IPS DF 6.9 (cell line): Measurements from ENCODE around the gene TMEM233.

Experiments used
- DNase-seq: peaks from one replicate; pipeline ENCODE4 v3.0.0-alpha.2; 2013; ENCODE audit warnings: low read depth, low spot score
- H3K27ac ChIP-seq: one replicate; pipeline ENCODE4 v1.5.1; 2013; ENCODE audit warnings: low read length, control low read depth
- H3K27me3 ChIP-seq: 2 replicates; pipeline ENCODE4 v1.6.1; 2013; ENCODE audit warnings: mild to moderate bottlenecking, low read length; ENCODE audit not compliant: control insufficient read depth, insufficient read depth
- H3K36me3 ChIP-seq: 2 replicates; pipeline ENCODE4 v1.6.1; 2013; ENCODE audit warnings: low read length; ENCODE audit not compliant: control insufficient read depth, insufficient read depth
- H3K4me1 ChIP-seq: 2 replicates; pipeline ENCODE4 v1.6.1; 2013; ENCODE audit warnings: low read length; ENCODE audit not compliant: control insufficient read depth, insufficient read depth
- H3K4me3 ChIP-seq: 2 replicates; pipeline ENCODE4 v1.5.1; 2013; ENCODE audit warnings: mild to moderate bottlenecking, low read length
- H3K9me3 ChIP-seq: 2 replicates; pipeline ENCODE4 v1.6.1; 2013; ENCODE audit warnings: low read length, inconsistent platforms; ENCODE audit not compliant: control insufficient read depth, insufficient read depth
- WGBS: extraction: QIAGEN DNeasy Blood & Tissue Kit; methylation state at CpG from one replicate; pipeline ENCODE4 v1.1.7; 2013; ENCODE audit warnings: mixed read lengths, missing lambda C conversion rate; ENCODE audit not compliant: insufficient read length, insufficient coverage; 5-methylcytosine and 5-hydroxymethylcytosine counted together

TMEM233 gene

DNA sequence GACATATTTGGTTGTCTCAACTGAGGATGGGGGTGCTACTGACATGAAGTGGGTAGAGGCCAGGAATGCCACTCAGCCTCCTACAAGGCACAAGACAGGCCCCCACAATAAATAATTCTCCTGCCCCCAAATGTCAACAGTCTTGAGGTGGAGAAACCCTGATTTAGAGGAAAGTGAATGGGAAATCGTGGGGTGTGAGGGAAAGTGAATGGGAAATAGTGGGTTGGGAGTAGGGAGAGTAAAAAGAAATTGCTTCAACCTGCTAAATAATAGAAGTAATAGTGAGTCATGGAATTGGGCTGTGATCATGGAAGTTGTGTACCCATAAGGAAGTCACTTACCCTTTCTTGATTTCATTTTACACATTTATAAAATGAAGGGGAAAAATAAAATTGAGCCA lies 16.7 kb upstream of the TMEM233 start:
- 100% methylated on average over 1 of the region's 1 CpG for WGBS
- no peak overlapping the region for H3K27ac ChIP-seq
- DNase-seq, result no peak
- no peaks in the 10 kb centered on the region for H3K36me3 ChIP-seq
- no peak overlapping the region for H3K4me3 ChIP-seq
- no peaks in the 10 kb centered on the region for H3K27me3 ChIP-seq
- no peaks in the 10 kb centered on the region for H3K9me3 ChIP-seq
- no peaks in the 10 kb centered on the region for H3K4me1 ChIP-seq

DNA sequence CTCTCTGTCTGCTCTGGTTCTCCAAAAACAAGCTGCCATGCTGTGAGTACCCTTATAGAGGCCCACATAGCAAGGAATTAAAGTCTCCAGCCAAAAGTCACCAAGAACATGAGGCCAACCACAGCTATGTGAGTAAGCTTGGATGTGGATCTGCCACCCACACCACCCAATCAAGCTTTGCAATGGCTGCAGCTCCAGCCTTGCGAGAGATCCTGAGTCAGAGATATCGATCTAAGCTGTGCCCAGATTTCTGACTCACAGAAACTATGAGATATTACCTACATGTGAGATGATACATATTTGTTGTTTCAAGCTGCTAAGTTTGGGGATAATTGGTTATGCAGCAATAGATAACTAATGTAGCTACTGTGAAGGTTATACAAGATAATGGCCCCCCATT lies 15.5 kb upstream of the TMEM233 start:
- no peak for DNase-seq

DNA sequence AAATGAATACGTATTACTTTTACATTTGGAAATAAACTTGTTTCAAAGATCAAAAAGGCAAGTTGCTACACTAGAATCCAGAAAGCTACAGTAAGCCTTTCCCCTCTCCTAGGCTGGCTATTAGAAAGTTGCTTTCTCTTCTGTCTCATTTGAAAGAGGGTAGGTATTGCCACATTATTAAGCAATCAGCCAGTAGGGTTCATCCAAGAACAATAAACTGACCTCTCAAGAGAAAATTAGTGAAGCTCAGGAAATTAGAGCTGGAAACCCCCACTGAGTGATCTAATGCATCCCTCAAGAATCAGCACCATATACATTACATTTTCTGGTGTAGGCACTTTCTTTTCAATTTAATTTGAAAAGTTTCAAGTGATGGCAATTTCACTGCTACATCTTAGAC lies 4.5 kb upstream of the TMEM233 start:
- no peaks in the 10 kb centered on the region for H3K9me3 ChIP-seq
- no peak overlapping the region for H3K27ac ChIP-seq
- 0 out of 2 replicates have a peak, but pooled peaks cover 1% of the 10 kb centered on the region for H3K4me1 ChIP-seq
- no peak for DNase-seq
- H3K4me3 ChIP-seq, result no peak overlapping the region
- H3K36me3 ChIP-seq, result no peaks in the 10 kb centered on the region
- peaks cover 19% of the 10 kb centered on the region for H3K27me3 ChIP-seq
- no CpG with 5 or more reads among the region's 1 CpG for WGBS

More for the DNA sequence above, 15.5 kb upstream of the TMEM233 start:
- WGBS, result no CpG with 5 or more reads among the region's 2 CpGs
- Histone ChIP-seq H3K4me1 (no peaks in the 10 kb centered on the region), H3K9me3 (no peaks in the 10 kb centered on the region), H3K27ac (no peak overlapping the region), H3K27me3 (no peaks in the 10 kb centered on the region), H3K36me3 (no peaks in the 10 kb centered on the region), H3K4me3 (no peak overlapping the region)

DNA sequence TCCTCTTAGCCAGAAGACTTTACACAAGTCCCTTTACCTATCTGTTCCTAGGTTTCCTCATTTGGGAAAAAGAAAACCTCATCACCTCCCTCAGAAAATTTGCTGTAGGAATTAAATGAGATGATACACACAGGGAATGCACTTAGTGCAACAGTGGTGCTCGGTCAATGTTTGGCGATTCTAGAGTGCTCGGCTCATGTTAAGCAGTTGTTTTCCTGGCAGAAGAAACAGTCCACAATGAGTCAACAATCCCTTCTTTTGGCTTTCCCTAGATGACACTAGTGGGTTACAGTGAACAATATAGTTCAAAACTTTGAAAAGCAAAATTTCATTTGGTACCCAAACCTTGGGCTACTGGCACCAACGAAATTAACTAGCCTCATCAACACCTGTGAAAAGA lies 3.9 kb upstream of the TMEM233 start:
- Histone ChIP-seq H3K4me3 (no peak overlapping the region), H3K27ac (no peak overlapping the region), H3K9me3 (no peaks in the 10 kb centered on the region), H3K4me1 (0 out of 2 replicates have a peak, but pooled peaks cover 1% of the 10 kb centered on the region), H3K27me3 (peaks cover 25% of the 10 kb centered on the region), H3K36me3 (no peaks in the 10 kb centered on the region)
- DNase-seq, result no peak
- no CpG with 5 or more reads among the region's 4 CpGs for WGBS

DNA sequence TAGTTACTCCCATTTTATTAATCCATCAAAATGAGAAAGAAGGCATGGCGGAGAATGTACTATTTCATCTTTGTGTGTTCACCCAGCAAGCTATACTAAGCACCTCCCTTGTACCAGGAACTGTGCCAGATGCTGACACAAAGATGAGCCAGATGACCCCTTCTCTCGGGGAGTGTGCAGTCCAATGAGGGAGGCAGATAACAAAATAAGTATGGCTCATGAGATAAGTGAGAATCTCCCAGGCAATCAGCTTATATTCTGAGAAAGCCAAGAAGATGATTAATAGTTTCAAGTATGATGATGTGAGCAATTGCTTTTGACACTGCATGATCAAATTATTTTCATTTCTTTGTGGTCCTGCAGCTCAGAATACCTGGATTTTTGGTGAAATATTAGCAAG lies 1.3 kb upstream of the TMEM233 start:
- DNase-seq, result no peak
- no CpG with 5 or more reads among the region's 2 CpGs for WGBS
- Histone ChIP-seq H3K9me3 (no peaks in the 10 kb centered on the region), H3K4me1 (0 out of 2 replicates have a peak, but pooled peaks cover 1% of the 10 kb centered on the region), H3K27ac (no peak overlapping the region), H3K36me3 (no peaks in the 10 kb centered on the region), H3K27me3 (peaks cover 40% of the 10 kb centered on the region), H3K4me3 (no peak overlapping the region)

DNA sequence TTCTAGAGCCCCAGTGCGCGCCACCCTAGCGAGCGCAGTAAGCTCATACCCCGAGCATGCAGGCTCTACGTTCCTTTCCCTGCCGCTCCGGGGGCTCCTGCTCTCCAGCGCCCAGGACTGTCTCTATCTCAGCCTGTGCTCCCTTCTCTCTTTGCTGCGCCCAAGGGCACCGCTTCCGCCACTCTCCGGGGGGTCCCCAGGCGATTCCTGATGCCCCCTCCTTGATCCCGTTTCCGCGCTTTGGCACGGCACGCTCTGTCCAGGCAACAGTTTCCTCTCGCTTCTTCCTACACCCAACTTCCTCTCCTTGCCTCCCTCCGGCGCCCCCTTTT lies 791 bp downstream of the TMEM233 start:
- H3K4me3 ChIP-seq, result peak overlapping the region; percentile 45; the same call in 1 of the 2 replicates
- H3K27me3 ChIP-seq, result peaks cover 40% of the 10 kb centered on the region
- H3K9me3 ChIP-seq, result no peaks in the 10 kb centered on the region
- no peak overlapping the region for H3K27ac ChIP-seq
- H3K4me1 ChIP-seq, result 0 out of 2 replicates have a peak, but pooled peaks cover 1% of the 10 kb centered on the region
- no peaks in the 10 kb centered on the region for H3K36me3 ChIP-seq
- WGBS, result no CpG with 5 or more reads among the region's 22 CpGs
- no peak for DNase-seq

DNA sequence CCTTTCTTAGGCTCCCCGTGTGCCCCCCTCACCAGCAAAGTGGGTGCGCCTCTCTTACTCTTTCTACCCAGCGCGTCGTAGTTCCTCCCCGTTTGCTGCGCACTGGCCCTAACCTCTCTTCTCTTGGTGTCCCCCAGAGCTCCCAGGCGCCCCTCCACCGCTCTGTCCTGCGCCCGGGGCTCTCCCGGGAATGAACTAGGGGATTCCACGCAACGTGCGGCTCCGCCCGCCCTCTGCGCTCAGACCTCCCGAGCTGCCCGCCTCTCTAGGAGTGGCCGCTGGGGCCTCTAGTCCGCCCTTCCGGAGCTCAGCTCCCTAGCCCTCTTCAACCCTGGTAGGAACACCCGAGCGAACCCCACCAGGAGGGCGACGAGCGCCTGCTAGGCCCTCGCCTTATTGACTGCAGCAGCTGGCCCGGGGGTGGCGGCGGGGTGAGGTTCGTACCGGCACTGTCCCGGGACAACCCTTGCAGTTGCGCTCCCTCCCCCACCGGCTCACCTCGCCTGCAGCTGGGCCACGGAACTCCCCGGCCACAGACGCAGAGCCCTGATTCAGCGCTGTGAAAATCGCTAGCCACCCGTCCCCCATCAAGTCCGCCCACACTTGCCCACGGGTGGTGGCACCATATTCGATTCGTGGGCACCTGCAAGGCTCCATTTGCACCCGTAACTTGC lies 1.3 kb downstream of the TMEM233 start:
- WGBS, result no CpG with 5 or more reads among the region's 49 CpGs
- peaks cover 40% of the 10 kb centered on the region for H3K27me3 ChIP-seq
- H3K36me3 ChIP-seq, result no peaks in the 10 kb centered on the region
- 0 out of 2 replicates have a peak, but pooled peaks cover 1% of the 10 kb centered on the region for H3K4me1 ChIP-seq
- DNase-seq, result no peak
- H3K4me3 ChIP-seq, result peak overlapping the region; percentile 45
- H3K9me3 ChIP-seq, result no peaks in the 10 kb centered on the region
- H3K27ac ChIP-seq, result no peak overlapping the region

DNA sequence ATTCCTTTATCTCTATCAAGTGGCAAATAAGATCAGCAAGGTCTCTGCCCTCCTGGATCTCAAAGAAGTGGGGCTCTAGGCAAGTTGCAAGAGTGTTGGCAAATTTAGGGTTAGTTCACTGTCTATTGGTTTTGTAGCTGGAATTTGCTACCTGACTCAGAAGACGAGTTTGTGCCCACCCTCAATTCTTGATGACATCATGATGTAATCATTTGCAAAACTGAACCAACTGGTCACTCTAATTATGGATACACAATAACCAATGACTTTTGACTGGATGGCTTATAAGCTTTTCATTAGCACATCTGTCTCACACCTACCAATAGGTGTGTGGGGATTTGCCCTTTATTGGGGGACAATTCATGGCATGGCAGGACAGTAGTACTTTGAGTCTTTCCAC lies 4.6 kb downstream of the TMEM233 start:
- no peak for DNase-seq
- peaks cover 31% of the 10 kb centered on the region for H3K27me3 ChIP-seq
- WGBS, result no CpG with 5 or more reads among the region's 1 CpG
- H3K27ac ChIP-seq, result no peak overlapping the region
- no peaks in the 10 kb centered on the region for H3K36me3 ChIP-seq
- H3K4me1 ChIP-seq, result 0 out of 2 replicates have a peak, but pooled peaks cover 1% of the 10 kb centered on the region
- H3K9me3 ChIP-seq, result no peaks in the 10 kb centered on the region
- no peak overlapping the region for H3K4me3 ChIP-seq

DNA sequence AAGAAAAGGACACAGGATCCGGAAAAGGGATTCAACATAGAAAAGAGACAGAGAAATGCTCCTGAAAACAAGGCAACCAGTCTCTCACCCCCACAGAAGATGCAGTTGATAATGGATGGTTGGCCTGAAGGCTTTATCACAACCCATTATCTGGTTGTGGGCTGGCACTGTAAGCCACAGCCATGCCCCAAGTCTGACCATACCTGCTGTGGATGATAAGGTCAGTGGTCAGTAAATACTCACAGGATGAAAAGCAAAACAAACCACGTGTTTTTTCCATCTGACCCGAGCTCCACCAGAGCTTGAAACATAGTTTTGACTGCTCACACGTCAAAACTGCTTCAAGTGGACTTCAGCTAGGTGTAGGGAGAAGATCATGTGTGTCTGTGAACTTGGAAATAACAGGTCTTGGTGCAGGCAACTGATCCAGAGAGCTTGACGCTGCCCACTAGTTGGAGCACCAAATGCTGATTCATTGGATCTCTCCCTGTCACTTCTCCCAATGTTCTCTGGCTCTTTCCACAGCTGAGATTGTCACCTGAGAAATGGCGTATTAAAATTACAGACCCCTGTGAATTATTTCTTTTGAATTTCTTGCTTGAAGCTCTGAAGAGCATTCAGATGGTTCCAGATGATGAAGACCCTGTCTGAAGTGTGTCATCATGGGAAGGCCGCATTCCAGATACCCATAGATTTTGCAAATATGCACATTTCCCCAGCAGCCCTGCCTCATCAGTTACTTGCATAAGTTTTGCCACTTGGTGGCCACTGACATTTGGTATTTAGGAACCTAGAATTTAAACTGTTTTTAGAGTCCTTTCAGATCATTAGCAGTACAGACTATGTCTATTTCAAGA lies 8.5 kb downstream of the TMEM233 start:
- Histone ChIP-seq H3K27me3 (no peaks in the 10 kb centered on the region; the same call in 1 of the 2 replicates), H3K4me1 (no peaks in the 10 kb centered on the region), H3K9me3 (no peaks in the 10 kb centered on the region), H3K27ac (no peak overlapping the region), H3K4me3 (no peak overlapping the region), H3K36me3 (no peaks in the 10 kb centered on the region)
- WGBS, result no CpG with 5 or more reads among the region's 7 CpGs
- DNase-seq, result no peak

DNA sequence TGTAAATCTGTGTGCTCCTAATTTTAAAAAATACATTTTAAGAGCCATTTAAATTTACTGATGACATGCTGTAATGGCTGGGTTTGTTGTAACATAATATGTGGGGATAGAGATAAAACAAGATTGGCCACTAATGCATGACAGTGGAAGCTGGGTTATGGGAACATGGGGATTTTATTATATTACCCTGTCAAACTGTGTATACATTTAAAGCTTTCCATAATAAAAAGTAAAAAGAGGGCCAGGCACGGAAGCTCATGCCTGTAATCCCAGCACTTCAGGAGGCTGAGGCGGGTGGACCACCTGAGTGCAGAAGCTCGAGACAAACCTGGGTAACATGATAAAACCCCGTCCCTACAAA lies 9.1 kb downstream of the TMEM233 start:
- H3K27me3 ChIP-seq, result no peaks in the 10 kb centered on the region; the same call in 1 of the 2 replicates
- no peak overlapping the region for H3K4me3 ChIP-seq
- DNase-seq, result no peak
- WGBS, result no CpG with 5 or more reads among the region's 4 CpGs
- H3K9me3 ChIP-seq, result no peaks in the 10 kb centered on the region
- H3K4me1 ChIP-seq, result no peaks in the 10 kb centered on the region
- H3K27ac ChIP-seq, result no peak overlapping the region
- H3K36me3 ChIP-seq, result no peaks in the 10 kb centered on the region
